HG02642 (cell line): ENCODE results near the gene MYL6B.
"Not testable (repeated sequence)": the region's sequence is repeated elsewhere in the genome, so short reads cannot be mapped to it uniquely, and the experiment has no call there.

ENCODE experiments used
- ATAC-seq: cut with Tn5 transposase; IDR thresholded peaks from one replicate; pipeline ENCODE4 v1.9.1; 2021; ENCODE audit warnings: mild to moderate bottlenecking; ENCODE audit not compliant: unreplicated experiment, poor library complexity

The MYL6B gene

DNA sequence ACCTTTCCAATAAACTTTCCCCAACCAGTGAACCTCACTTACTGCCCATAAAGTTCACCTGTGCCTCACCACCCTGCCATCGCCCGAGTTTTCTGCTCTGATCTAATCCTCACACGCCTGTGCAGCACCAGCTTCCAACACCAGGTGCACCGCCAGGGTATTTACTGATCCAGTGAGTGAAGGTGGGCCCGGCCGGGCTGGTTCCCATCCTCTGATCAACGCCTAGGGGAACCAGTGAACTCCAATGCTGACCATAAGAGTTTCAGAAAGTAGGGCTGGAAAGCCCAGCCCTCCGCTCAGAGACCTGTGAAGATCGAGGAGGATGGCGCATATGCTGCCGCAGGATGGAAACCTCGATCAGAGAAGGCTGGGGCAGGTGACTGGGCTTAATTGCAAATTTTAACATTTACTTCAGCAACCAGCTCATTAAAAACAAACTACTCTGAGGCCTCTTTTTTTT lies 685 bp upstream of the MYL6B start:
- peak; percentile 44 for ATAC-seq

- no peak for ATAC-seq
These were observed 630 bp downstream of the MYL6B start for GRCh38 chr12:56152756-56153677.

GRCh38 chr12:56153678-56154065 lies 1.3 kb downstream of the MYL6B start:
- ATAC-seq = no peak

DNA sequence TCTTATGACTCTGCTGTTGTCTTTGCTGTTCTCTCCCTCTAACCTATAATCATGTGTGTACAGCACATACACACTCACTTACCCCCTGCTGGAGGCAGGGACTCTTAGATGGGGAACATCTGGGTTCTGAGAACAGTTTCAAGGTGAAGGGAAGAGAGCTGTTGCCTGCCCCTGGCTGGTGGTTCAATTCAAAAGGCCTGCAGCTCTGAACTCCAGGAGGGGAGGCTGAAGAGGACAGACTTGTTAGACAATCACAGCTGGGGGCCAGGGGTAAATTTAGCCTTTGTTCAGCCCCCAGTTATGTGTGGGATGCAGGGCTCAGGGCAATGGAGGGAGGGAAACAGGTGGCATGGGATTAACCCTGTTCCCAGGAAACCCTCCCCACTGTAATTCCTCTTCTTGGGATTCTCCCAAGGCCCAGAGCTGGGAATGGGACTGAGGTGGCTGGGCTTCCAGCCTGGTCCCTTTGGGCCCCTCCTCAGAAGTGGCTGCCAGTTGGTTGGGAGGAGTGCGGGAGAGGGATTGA lies 1.9 kb downstream of the MYL6B start:
- ATAC-seq = no peak

- no peak for ATAC-seq
These were observed 2.4 kb downstream of the MYL6B start for GRCh38 chr12:56154818-56155217.

DNA sequence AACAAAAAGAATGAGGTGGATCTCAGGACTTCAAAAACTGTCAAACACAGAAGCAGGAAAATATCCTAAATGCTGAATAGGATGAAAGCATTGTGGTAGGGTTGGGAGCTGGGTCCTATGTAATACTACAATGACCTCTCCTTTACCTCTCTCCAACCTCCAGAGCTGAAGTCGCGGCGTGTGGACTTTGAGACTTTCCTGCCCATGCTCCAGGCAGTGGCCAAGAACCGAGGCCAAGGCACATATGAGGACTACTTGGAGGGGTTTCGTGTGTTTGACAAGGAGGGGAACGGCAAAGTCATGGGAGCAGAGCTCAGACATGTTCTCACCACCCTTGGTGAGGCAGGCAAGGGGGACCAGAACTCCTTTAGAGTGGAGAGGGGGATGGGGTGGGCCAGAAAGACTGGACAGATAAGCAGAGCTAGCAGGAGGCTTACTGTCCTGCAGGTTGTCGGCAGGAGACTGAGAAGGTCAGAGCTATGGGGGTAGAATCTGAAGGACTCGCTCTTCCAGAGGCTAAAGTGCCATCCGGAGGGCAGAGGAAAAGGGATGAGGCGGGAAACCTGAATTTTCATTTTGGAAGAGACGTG lies 3.0 kb downstream of the MYL6B start:
- ATAC-seq = no peak

GRCh38 chr12:56156464-56157200 lies 4.2 kb downstream of the MYL6B start:
- ATAC-seq = not testable (repeated sequence)

- peak; percentile 34 for ATAC-seq
These were observed 5.0 kb downstream of the MYL6B start for GRCh38 chr12:56157201-56158028.

DNA sequence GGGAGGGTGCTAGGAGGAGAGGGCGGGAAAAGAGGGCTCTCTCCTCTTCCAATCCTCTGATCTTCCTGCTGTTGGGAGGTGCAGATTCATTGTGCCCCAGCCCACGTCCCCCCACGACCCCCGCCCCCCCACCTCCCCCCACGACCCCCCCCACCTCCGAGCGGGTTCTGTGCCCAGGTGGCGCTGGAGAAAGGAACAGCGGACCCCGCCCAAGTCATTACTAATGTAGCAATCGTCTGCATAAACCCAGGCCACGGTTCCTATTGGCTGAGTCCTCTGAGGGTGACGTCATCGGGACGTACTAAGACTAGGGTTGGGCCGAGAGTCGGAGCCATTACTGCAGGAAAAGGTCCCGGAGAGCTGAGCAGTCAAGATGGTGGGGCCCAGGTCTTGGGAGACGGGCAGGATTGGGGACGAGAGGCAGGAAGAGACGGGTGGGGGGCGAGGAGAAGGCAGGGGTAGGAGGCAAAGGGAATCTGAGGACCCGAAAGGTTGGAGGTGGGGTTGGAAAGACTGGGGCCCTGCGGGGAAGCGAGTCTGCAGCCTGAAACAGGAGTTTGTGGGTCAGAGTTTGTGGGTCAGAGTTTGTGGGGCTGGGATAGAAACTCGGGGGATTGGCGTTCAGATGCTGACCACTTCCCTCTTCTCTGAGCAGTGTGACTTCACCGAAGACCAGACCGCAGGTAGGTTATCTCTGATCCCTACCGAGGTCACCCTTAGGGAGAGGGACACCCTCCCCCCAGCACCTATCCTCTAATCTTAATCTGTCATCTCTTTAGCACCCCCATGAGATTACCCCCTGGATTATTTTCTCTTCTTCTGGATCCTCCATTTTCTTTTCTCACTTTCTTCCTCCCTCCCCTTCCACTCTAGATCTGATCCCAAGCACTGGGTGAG lies 5.9 kb downstream of the MYL6B start, which contains the start of gene MYL6:
Gene MYL6 (plus strand): TSS at position 331 of the 897 bp plus-strand sequence. CDS start 43 bp downstream, at position 374.
- peak; percentile 91 for ATAC-seq

DNA sequence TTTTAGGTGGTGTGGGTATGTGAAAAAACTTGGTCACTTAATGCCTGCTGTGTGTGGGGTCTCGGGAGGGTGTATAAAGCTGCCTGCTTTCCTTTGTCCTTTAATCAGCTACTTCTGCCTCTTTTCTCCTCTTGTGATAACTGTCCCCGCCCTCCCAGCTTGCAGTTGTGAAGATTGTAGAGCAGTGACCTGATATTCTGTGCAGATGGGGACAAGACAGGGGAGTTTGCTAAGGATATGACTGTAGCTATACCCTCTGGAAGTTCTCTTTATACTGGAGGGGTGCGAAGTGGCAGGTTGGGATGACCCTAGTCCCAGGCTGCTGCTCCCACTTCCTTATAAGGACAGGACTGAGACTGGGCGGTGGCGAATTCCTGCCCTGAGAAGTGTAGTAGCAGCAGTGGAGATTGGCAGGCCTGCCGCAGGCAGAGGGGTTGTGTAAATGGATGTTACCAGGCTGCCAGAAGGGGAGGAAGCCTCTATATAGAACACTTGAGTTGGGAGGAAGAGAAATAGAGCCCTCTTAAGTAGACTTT lies 6.6 kb downstream of the MYL6B start:
- no peak for ATAC-seq

DNA sequence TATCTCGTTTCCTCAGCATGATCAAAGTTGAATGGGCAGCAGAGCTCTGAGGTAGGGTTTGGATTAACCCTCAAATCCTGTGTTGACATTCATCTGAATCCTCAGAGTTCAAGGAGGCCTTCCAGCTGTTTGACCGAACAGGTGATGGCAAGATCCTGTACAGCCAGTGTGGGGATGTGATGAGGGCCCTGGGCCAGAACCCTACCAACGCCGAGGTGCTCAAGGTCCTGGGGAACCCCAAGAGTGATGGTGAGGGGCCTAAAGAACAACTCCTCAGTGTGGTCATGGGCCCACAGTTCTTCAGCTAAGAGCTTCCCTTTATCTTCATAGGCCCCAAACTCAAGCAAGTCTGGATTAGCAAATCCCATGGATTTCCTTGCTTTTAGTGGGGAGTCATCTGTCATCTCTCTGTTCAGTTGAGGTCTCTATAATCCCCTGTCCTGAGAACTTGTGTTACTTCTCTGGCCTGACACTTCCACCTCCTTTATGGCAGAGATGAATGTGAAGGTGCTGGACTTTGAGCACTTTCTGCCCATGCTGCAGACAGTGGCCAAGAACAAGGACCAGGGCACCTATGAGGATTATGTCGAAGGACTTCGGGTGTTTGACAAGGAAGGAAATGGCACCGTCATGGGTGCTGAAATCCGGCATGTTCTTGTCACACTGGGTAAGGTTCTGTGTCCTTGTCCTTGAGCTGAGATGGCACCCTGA lies 7.2 kb downstream of the MYL6B start:
- no peak for ATAC-seq

- no peak for ATAC-seq
These were observed 7.9 kb downstream of the MYL6B start for GRCh38 chr12:56160193-56160763.

DNA sequence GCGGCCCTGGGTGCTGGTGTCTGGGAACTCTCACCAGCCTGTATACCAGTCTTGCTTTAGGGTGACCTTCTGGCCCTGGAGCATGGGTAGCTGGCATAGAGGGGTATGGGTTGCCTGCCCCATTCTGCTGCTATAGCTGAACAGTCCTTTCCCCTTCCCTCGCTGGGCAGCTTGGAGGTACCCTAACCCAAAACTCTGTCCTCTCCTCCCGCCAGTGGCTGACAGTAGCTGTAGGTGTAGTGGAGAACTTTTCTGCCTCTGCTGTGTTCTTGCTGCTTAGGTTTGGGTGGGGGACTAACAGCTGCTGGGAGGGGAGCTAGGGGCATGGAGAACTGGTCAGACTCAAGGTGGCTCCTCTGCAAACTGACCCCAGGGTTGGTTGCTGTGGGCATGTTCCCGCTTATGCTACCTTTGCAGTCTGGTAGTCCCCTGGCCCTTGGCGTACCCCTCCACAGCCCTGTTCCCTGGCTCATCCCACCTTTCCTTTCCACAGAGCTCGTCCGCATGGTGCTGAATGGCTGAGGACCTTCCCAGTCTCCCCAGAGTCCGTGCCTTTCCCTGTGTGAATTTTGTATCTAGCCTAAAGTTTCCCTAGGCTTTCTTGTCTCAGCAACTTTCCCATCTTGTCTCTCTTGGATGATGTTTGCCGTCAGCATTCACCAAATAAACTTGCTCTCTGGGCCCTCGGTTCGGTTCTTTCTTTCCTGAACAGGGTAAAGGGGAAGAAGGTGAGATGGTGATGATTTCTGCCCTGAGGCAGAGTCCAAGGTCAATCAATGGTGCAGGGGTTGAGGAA lies 8.7 kb downstream of the MYL6B start:
- ATAC-seq = no peak

GRCh38 chr12:56161690-56162351 lies 9.4 kb downstream of the MYL6B start:
- no peak for ATAC-seq

DNA sequence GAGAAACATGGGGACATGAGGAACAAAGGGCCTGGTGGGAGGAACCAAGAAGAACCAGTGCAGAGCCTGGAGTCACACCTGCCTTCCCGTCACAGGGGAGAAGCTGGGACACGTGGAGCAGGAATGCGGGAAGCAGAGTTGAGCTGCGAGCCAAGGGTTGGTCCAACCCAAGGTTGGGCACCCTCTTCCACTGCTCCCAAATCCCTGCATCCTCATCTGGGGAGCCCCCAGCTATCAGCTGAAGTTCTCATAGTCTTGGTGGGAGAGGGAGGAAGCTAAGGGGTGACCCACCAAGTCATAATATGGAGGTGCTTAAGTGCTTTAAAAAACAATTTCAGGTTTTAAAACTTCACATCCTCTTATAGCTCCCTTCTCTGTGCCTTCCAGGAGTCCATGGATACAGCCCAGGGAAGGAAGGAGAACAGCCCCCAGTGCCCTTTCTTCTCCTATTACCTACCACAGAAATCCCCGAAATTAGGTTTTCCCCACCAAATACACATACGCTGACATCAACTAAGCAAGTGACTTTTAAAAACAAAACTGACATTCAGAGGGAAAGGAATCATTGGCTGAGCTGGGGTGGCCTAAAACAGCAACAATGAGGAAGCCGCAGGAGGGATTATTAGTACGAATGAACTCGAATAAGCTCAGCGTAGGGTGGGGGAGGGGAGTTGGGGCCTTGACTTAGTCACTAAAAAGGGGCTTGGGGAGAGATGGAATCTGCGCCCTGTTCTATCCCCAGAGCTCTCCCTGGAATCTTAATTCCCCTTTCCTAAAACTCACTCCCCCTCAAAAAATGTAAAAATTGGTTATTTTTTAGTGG lies 10.3 kb downstream of the MYL6B start:
- no peak for ATAC-seq
